SIG-M5 (cell line): ENCODE data around the gene KANSL1.
"Not testable (repeated sequence)": the region's sequence is repeated elsewhere in the genome, so short reads cannot be mapped to it uniquely, and the experiment has no call there.

Experiments
- DNase-seq: peaks from one replicate; lab custom pipeline; 2025; lab: John Stamatoyannopoulos, UW

Gene KANSL1

DNA sequence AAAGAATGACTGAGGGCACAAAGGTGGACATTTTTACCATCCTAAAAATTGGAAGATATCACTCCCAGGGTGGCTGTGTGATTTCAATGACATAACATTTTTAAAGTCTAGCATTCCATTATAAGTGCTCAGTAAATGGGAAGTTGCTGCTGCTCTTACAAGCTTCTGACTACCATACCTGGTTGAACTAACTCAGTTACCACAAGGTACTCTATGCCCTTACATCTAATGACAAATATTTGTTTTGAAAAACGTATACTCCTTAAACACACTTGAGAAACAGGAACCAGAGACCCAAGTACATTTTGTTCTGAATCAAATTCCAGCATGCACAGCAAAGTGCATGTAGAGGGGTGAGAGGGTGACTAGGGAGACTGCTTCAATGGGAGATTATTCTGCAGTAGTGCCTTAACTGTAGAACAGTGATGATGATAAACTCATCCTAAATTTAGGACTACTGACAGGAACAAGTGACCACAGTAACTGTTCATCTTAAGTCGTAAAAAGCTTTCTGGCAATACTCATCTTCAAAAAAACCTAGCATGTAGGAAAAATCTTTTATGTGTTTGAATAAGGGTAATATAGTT, 83.5 kb downstream of the KANSL1 start:
- no peak for DNase-seq

DNA sequence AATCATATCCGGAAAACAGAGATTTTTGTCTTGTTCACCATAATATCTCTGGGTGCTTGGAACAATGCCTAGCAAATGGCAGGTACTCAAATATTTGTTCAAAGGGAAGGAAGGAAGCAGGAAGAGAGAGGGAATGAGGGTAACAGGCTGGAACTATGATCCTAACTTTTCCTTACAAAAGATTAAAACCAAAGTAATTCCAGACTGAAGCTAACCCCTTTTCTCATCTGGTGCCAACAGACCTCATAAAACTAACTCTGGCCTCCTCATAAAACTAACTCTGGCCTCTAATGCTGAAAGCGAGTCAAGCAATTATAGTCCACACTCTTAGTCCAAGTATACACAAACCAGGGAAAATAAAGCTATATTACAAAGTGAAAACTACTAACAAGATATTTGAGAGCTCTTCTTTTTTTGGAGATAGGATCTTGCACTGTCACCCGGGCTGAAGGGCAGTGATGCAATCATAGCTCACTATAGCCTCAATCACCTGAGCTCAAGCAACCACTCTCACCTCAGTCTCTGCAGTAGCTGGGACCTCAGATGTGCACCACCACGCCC, 84.6 kb downstream of the KANSL1 start:
- no peak for DNase-seq

DNA sequence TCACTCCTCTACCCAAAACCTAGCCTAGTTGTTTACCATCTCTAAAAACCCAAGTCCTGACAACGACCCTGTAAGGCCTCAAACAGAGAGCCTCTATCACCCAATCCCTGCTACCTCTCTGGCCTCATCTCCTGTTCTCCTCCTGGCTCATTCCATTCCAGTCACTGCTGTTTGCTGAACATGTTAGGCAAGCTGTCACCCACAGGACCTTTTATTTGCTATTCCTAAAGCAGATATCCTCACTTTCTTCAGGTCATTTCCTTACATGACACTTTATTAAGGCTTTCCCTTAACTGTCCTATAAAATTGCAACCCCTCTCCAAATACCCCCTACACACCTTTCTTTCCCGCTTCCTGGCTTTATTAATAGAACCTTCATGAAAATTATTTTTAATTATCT, 85.1 kb downstream of the KANSL1 start:
- DNase-seq: no peak

GRCh38 chr17:46106966-46107644, 86.1 kb downstream of the KANSL1 start:
- DNase-seq: no peak

GRCh38 chr17:46102806-46103205, 90.4 kb downstream of the KANSL1 start:
- not testable (repeated sequence) for DNase-seq

GRCh38 chr17:46101785-46102617, 91.2 kb downstream of the KANSL1 start:
- not testable (repeated sequence) for DNase-seq

DNA sequence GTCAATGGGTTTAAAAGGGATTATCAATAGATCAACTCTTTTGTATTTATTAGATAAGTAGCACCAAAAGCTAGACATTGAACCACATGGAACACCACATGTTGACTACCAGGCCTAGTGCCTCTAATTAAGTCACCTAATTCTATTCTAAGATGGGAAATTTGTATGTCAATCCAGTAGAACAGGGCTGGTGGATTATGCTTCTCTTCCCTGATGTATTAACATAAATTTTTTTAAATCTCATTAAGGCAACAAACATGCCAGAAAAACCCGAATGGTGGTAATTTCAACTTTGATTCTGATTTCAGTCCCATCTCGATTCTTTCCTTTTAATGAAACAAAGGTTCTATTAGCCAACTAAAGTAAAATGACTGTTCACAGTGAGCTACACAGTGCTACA, 92.6 kb downstream of the KANSL1 start:
- DNase-seq: no peak

DNA sequence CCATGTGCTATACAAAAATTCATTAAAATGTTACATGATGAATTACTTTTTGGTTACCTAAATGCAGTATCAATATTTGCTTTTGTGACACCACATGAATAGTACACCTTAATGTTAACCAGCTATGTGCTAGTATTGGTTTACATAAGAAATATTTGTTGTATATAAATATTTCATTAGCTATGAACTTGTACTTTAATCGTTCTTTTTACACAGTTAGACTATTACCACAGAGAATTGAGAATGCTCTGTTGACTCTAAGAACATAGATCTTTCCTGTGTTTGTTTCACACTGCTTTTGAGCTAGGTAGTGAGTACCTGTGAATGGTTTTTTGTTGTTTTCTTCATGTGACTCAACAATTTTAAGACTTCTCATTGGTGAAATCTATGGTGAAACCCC, 93.4 kb downstream of the KANSL1 start:
- DNase-seq: no peak

- no peak for DNase-seq
Observed at GRCh38 chr17:46097497-46097896, 95.7 kb downstream of the KANSL1 start.

DNA sequence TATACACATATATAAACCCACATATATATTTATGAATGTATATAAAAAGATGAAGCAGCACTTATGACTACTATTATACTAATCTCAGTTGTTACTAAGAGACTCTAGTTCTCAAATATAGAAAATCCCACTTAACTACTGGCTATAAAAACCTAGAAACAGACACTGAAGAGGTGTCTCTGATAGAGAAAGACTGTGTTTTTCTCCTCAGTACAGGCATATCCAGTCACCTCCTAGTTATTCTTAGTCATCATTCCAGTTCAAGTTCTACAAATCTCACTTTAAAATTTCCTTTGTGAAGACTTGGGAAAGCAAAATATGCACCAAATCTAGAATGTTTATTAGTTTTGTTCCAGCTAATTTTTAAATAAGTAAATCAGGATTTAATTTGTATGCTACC, 100.2 kb downstream of the KANSL1 start:
- no peak for DNase-seq

DNA sequence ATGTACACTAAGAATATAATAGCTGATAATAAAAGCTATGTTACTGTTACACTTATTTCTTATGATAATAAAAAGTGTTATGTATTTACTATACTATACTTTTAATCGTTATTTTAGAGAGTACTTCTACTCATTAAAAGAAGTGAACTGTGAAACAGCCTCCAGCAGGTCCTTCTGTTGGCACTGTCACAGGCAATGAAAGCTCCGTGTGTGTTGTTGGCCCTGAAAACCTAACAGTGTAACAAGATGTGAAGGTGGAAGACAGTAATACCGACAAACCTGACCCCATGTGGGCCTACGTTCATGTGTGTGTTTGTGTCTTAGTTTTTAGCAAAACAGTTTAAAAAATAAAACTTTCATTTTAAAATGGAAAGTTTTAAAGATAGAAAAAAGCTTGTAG, 102.4 kb downstream of the KANSL1 start:
- DNase-seq: no peak

DNA sequence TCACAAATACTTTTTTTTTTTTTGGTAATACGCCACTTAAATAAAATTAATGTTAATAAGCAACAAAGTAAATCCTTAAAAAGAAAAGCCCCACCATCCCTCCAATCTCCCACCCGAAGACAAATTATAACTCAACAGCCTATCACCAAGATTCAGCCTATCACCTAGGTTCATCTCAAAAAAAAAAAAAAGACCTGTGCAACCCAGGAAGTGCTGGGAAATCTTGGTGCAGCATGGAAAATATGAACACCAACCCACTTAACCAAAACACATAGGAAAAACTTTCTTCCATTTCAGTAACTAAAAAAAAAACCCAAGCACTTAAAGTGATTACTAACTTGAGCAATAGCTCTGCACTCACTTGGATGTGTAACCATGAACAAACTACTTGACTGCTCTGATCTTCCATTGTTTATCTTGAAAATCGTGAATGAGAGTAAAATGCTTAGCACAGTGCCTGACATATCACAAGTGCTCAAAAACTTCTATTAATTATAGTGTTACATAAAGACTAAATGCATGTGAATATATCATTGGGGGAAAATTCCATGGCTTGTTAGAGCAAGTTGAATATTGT, 103.8 kb downstream of the KANSL1 start:
- DNase-seq: no peak

- no peak for DNase-seq
Observed at GRCh38 chr17:46088595-46088994, 104.6 kb downstream of the KANSL1 start.

GRCh38 chr17:46087871-46088270, 105.4 kb downstream of the KANSL1 start:
- not testable (repeated sequence) for DNase-seq

DNA sequence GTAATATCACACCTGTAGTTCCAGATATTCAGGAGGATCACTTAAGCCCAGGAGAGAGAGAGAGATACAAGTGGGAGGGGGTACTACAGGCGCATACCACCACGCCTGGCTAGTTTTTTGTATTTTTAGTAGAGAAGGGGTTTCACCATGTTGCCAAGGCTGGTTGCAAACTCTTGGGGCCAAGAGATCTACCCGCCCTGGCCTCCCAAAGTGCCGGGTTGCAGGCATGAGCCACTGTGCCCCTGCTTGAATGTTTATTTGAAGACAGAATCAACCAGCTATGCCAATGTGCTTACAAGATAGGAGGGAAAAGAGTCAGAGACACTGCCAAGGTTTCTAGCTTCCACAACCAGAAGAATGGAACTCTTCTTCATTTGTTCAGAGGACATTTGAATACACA, 106.4 kb downstream of the KANSL1 start:
- no peak for DNase-seq

GRCh38 chr17:46085522-46085921, 107.7 kb downstream of the KANSL1 start:
- DNase-seq: no peak

DNA sequence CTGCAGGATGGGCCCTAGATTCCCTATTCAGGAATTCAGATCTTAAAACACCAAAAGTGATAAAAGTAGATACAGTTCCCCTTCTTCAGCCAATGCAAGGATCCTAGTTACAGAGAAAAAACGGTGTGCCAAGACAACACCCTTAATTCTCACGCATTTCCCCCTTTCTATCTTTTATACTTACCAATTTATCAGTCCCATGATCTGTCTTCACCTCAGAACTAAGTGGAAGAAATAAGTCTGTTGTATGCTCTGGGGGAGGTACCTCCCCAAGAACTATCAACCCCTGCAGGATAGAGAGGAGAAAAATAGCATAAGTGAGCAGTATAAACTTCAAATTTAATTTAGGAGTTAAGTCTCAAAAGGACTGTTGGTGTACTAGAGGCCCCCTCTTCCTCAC, 111.0 kb downstream of the KANSL1 start:
- DNase-seq: no peak

GRCh38 chr17:46081018-46081320, 112.3 kb downstream of the KANSL1 start:
- no peak for DNase-seq

GRCh38 chr17:46080118-46081017, 112.9 kb downstream of the KANSL1 start:
- DNase-seq: no peak

DNA sequence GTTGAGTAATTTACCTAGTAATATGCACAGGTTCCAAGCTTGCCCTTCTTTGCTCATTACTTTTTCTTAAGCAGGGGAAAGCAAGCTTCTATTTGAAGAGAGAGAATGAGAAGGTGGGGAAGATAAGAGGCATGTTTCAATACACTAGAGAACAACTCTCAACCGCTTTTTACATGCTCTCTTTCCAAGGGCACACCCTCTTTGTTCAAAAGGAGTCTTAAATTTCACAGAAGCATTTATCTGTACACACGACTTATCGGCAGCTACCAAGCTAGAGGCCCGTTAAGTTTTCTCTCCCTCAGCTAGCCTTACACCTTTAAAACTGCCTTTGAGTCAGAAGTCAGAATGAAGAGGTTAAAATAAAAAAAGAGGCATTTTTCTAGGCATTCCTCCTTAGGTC, 114.6 kb downstream of the KANSL1 start:
- DNase-seq: no peak

- no peak for DNase-seq
Observed at GRCh38 chr17:46074540-46074939, 118.7 kb downstream of the KANSL1 start.

DNA sequence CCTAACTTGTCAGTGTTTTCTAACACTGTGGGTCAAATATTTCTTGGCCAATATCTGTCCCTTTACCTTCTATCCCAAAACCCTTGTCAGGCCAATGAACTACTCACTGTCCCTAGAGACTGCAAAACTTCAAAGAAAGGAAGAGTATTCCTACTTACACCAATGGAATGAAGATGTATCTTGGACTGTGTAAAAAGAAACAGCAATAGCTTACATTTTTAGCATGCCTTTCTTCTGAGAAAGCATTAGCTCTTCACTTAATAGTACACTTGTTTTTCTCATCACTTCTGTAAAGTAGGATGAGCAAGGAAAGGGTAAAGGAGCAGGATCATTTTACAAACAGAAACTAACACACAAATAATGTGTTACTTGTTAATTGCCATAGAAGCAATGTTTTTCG, 120.2 kb downstream of the KANSL1 start:
- no peak for DNase-seq
